Thyroid gland (tissue), 4 donors: ENCODE data around the gene TNIK. TPM values are rescaled to one million over a fixed set of nuclear protein-coding genes. Genes with fewer than 3 reads are reported as not detected.

ENCODE experiments used
- DNase-seq, 2 donors: peaks; one replicate each; pipeline ENCODE4 v3.0.0-alpha.2; 2019
- H3K27ac ChIP-seq, 3 donors: fragments of 200-600 bp; sonication (generic); 1 replicate in 2 of 3; 2 replicates in 1 of 3; pipeline ENCODE4 v1.5.1; 2016 to 2019; ENCODE audit warnings: mild to moderate bottlenecking in 1 of 3, moderate library complexity in 1 of 3
- H3K27me3 ChIP-seq: fragments of 200-600 bp; sonication (generic); one replicate; pipeline ENCODE4 v1.5.1; 2019
- H3K36me3 ChIP-seq, 2 donors: fragments of 200-600 bp; sonication (generic); one replicate each; pipeline ENCODE4 v1.5.1; 2016 to 2019
- H3K4me1 ChIP-seq, 2 donors: fragments of 200-600 bp; sonication (generic); one replicate each; pipeline ENCODE4 v1.5.1; 2017 to 2019
- H3K4me3 ChIP-seq, 3 donors: fragments of 200-600 bp; sonication (generic); replicated peaks in 1 of 3; 1 replicate in 2 of 3; 2 replicates in 1 of 3; pipeline ENCODE4 v1.5.1; 2016; ENCODE audit warnings: mild to moderate bottlenecking in 1 of 3
- H3K9me3 ChIP-seq: fragments of 200-600 bp; sonication (generic); one replicate; pipeline ENCODE4 v1.5.1; 2017
- POLR2A ChIP-seq, 2 donors: fragments of 450-650 bp; IDR thresholded peaks; one replicate each; pipeline ENCODE4 v1.6.1; 2017; ENCODE audit warnings: antibody characterized with exemption in 2 of 2, mild to moderate bottlenecking in 2 of 2, moderate library complexity in 1 of 2
- WGBS, 2 donors: methylation state at CpG; one replicate each; pipeline ENCODE4 v1.1.5; 2017; 5-methylcytosine and 5-hydroxymethylcytosine counted together
- intact Hi-C: fragments of 100-400 bp; cut with DNase I; formaldehyde crosslinking; loops from one replicate; pipeline ENCODE4 v1.15.1; 2023
- total RNA-seq, 4 donors: library from RNA; depleted of rRNA; stranded (reverse); fragments of >200 nt; gene quantifications; one replicate each; pipeline ENCODE4 v1.2.3, GENCODE V29; 2016
- TF ChIP-seq, protein P1 (sequence below), 6 experiments: fragments of 200-600 bp in 3 of 6; fragments of 450-650 bp in 3 of 6; sonication (generic) in 3 of 6; IDR thresholded peaks; one replicate each; pipeline ENCODE4 v1.5.1; 2016 to 2019; ENCODE audit warnings: antibody characterized with exemption in 6 of 6, mild to moderate bottlenecking in 2 of 6, inconsistent platforms in 1 of 6, moderate library complexity in 1 of 6

Gene TNIK
- total RNA-seq, 4 donors from 2014 or later = 29.7 to 84.1 (median 48.9) TPM

DNA sequence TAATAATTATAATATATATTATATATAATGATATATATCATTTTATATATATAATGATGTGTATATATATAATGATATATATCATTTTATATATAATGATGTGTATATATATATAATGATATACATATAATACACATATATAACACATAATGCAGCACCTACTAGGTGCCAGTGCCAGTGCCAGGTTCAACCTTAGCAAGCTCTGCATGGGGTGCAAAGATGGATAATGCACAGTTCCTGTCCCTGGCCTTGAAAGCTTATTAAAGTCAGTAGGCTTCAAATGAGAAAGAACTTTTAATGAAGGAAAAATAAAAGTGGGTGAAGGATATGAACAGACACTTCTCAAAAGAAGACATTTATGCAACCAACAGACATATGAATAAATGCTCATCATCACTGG, 240.9 kb downstream of the TNIK start:
- Histone ChIP-seq H3K27me3 (no peaks in the 10 kb centered on the region), H3K27ac (no peak overlapping the region), H3K36me3 (no peaks in the 10 kb centered on the region), H3K9me3 (no peaks in the 10 kb centered on the region), H3K4me3 (no peak overlapping the region), H3K4me1 (no peaks in the 10 kb centered on the region)
- DNase-seq = no peak
- TF ChIP-seq, protein P1, sequence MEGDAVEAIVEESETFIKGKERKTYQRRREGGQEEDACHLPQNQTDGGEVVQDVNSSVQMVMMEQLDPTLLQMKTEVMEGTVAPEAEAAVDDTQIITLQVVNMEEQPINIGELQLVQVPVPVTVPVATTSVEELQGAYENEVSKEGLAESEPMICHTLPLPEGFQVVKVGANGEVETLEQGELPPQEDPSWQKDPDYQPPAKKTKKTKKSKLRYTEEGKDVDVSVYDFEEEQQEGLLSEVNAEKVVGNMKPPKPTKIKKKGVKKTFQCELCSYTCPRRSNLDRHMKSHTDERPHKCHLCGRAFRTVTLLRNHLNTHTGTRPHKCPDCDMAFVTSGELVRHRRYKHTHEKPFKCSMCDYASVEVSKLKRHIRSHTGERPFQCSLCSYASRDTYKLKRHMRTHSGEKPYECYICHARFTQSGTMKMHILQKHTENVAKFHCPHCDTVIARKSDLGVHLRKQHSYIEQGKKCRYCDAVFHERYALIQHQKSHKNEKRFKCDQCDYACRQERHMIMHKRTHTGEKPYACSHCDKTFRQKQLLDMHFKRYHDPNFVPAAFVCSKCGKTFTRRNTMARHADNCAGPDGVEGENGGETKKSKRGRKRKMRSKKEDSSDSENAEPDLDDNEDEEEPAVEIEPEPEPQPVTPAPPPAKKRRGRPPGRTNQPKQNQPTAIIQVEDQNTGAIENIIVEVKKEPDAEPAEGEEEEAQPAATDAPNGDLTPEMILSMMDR (IDR thresholded peaks at IDR 0.05) = no peak
- TF ChIP-seq POLR2A (IDR thresholded peaks at IDR 0.05) = no peak
- intact Hi-C loops = no loop called here

- Histone ChIP-seq H3K27me3 (no peaks in the 10 kb centered on the region), H3K4me1 (no peaks in the 10 kb centered on the region), H3K4me3 (no peak overlapping the region), H3K27ac (no peak overlapping the region), H3K36me3 (no peaks in the 10 kb centered on the region), H3K9me3 (no peaks in the 10 kb centered on the region)
- TF ChIP-seq, protein P1 (IDR thresholded peaks at IDR 0.05) = no peak
- no peak for TF ChIP-seq POLR2A (IDR thresholded peaks at IDR 0.05)
- no peak for DNase-seq
- intact Hi-C loops = no loop called here
- WGBS, 2 donors = 80 to 93% methylated on average over 3 of the region's 3 CpGs
Measured at GRCh38 chr3:171218069-171218468, 242.1 kb downstream of the TNIK start.

DNA sequence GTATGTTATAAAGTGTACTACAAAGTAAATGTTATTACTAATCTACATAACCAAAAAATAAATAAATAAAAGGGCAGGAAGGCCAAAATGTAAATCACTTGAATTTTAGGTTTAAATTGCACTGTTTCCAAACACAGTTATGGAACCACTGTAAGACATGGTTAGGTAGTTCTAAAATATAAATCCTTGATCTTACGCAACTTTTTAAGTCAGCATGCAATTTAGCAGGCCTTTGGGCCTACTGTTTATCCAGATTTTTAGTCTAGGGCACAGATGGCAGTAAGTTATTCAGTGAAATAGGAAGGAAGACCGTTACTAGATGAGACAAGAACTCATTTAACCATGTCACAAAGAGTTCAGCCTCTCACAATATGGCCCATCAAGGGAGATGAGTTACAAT, 246.3 kb downstream of the TNIK start:
- intact Hi-C loops = no loop called here
- Histone ChIP-seq H3K27ac (no peak overlapping the region), H3K27me3 (no peaks in the 10 kb centered on the region), H3K4me1 (no peaks in the 10 kb centered on the region), H3K9me3 (no peaks in the 10 kb centered on the region), H3K36me3 (no peaks in the 10 kb centered on the region), H3K4me3 (no peak overlapping the region)
- DNase-seq = no peak
- no peak for TF ChIP-seq POLR2A (IDR thresholded peaks at IDR 0.05)
- TF ChIP-seq, protein P1 (IDR thresholded peaks at IDR 0.05) = no peak
- 91 to 96% methylated on average over 2 of the region's 2 CpGs for WGBS, 2 donors

GRCh38 chr3:171213178-171213577, 247.0 kb downstream of the TNIK start:
- WGBS, 2 donors = 86 to 87% methylated on average over 8 of the region's 8 CpGs

DNA sequence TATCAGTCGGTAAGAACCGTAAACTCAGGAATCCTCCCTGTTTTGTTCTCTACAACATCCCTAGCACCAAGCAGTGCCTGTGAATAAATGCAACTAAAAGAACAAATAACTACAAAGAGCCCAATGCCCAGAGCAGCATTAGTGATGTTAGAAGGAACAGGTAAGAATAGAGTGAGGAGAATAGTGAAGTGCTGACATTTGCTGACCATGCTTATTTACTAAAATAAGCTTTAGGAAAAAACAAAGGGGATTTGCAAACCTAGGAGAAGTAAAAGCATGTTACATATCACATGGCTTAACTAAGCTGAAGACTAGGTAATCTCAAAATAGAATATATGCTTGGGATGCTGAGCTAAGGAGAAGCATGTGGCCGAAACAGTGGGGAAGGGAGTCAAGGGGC, 247.6 kb downstream of the TNIK start:
- H3K36me3 ChIP-seq = no peaks in the 10 kb centered on the region
- no peaks in the 10 kb centered on the region for H3K9me3 ChIP-seq
- 96 to 99% methylated on average over 3 of the region's 3 CpGs for WGBS, 2 donors
- no peak for DNase-seq
- H3K4me1 ChIP-seq = no peaks in the 10 kb centered on the region
- no peak overlapping the region for H3K27ac ChIP-seq
- intact Hi-C loops = no loop called here
- H3K27me3 ChIP-seq = no peaks in the 10 kb centered on the region
- no peak overlapping the region for H3K4me3 ChIP-seq
- TF ChIP-seq POLR2A (IDR thresholded peaks at IDR 0.05) = no peak
- TF ChIP-seq, protein P1 (IDR thresholded peaks at IDR 0.05) = no peak

More at GRCh38 chr3:171213178-171213577, 247.0 kb downstream of the TNIK start:
- Histone ChIP-seq H3K36me3 (no peaks in the 10 kb centered on the region), H3K9me3 (no peaks in the 10 kb centered on the region), H3K4me3 (no peak overlapping the region), H3K27ac (no peak overlapping the region), H3K4me1 (no peaks in the 10 kb centered on the region), H3K27me3 (no peaks in the 10 kb centered on the region)
- intact Hi-C loops = no loop called here
- TF ChIP-seq, protein P1 (IDR thresholded peaks at IDR 0.05) = no peak
- no peak for TF ChIP-seq POLR2A (IDR thresholded peaks at IDR 0.05)
- no peak for DNase-seq
